COLO829 (cell line): ENCODE data around the gene CFAP43.
"Not testable (repeated sequence)": the region's sequence is repeated elsewhere in the genome, so short reads cannot be mapped to it uniquely, and the experiment has no call there.

Experiments used
- DNase-seq: peaks from one replicate; pipeline ENCODE4 v3.0.0; 2012; ENCODE audit warnings: low spot score

The CFAP43 gene

GRCh38 chr10:104257235-104257634 lies 25.1 kb upstream of the CFAP43 start:
- no peak for DNase-seq

- no peak for DNase-seq
Observed at GRCh38 chr10:104256335-104256961, 24.3 kb upstream of the CFAP43 start.

GRCh38 chr10:104255311-104255981 lies 23.3 kb upstream of the CFAP43 start:
- peak; percentile 76 for DNase-seq

- peak; percentile 63 for DNase-seq
Observed at GRCh38 chr10:104254493-104255310, 22.5 kb upstream of the CFAP43 start, which contains the start of gene GSTO1. TSS of gene GSTO1 (plus strand) at chr10:104254892. CDS start at chr10:104254929, 37 bp downstream.

- no peak for DNase-seq
Observed at GRCh38 chr10:104253606-104254410, 21.6 kb upstream of the CFAP43 start.

GRCh38 chr10:104253106-104253505 lies 20.9 kb upstream of the CFAP43 start:
- no peak for DNase-seq

- no peak for DNase-seq
Observed at GRCh38 chr10:104252368-104252767, 20.2 kb upstream of the CFAP43 start.

GRCh38 chr10:104251443-104251842 lies 19.3 kb upstream of the CFAP43 start:
- DNase-seq, result no peak

GRCh38 chr10:104250371-104250770 lies 18.2 kb upstream of the CFAP43 start:
- DNase-seq, result no peak

GRCh38 chr10:104248931-104249330 lies 16.8 kb upstream of the CFAP43 start:
- DNase-seq, result not testable (repeated sequence)

- DNase-seq, result no peak
Observed at GRCh38 chr10:104247513-104248146, 15.5 kb upstream of the CFAP43 start.

GRCh38 chr10:104246976-104247375 lies 14.8 kb upstream of the CFAP43 start:
- DNase-seq, result no peak

- DNase-seq, result no peak
Observed at GRCh38 chr10:104245066-104245632, 13.0 kb upstream of the CFAP43 start.

- no peak for DNase-seq
Observed at GRCh38 chr10:104243512-104243911, 11.3 kb upstream of the CFAP43 start.

GRCh38 chr10:104243009-104243408 lies 10.8 kb upstream of the CFAP43 start:
- peak; percentile 90 for DNase-seq

- DNase-seq, result no peak
Observed at GRCh38 chr10:104242545-104242944, 10.4 kb upstream of the CFAP43 start.

- DNase-seq, result no peak
Observed at GRCh38 chr10:104240078-104240477, 7.9 kb upstream of the CFAP43 start.

GRCh38 chr10:104235801-104236200 lies 3.6 kb upstream of the CFAP43 start:
- no peak for DNase-seq

- no peak for DNase-seq
Observed at GRCh38 chr10:104234934-104235333, 2.8 kb upstream of the CFAP43 start.

GRCh38 chr10:104233817-104234216 lies 1.7 kb upstream of the CFAP43 start:
- no peak for DNase-seq

GRCh38 chr10:104232613-104233102 lies 494 bp upstream of the CFAP43 start:
- DNase-seq, result no peak
